ENCODE measurements around the gene FICD. TPM values are rescaled to one million over a fixed set of nuclear protein-coding genes. Genes with fewer than 3 reads are reported as not detected.

FICD gene
- total RNA-seq, 4 donors from 2014 or later = 5.6 to 7.2 (median 6.5) TPM

DNA sequence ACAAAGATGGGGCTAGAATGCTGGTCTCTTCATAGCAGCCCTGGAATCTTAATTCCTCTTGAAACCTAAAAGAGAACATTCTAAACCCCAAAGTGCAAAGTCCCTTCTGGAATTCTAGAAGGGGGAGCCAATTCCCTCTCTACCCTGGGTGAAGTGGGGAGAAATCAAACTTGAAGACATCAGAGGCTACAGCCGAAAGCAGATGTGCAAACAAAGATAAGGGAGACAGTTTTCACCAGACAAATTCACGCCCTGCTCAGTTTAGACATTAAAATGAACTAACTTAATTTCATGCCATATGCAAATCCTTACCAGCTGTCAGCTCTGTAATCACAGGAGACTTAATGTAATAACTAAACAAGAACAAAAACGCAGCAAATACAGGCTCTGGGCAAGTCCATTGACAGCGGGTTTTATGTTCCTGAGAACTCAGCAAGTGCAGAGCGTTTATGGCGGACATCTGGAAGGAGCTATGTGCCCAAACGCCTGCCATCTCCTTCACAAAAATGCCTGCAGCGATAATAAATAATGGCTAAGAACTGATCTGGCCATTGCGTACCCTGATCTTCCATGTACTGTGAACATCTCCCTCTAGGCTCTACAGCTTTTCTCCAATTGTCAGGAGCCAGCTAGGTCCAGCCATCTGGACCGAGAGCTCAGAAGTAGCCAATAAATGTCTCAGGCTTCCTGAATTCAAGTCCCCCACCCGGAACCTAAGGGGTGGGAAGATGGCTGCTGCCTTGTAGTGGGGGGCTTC lies 19.1 kb upstream of the FICD start:
- H3K4me3 ChIP-seq = no peak overlapping the region
- H3K27ac ChIP-seq (replicated peaks in 1 of 4) = no peak overlapping the region
- TF ChIP-seq EP300 (IDR thresholded peaks at IDR 0.05) (no peak), POLR2A (IDR thresholded peaks at IDR 0.05; ENCODE audit: low read depth) (no peak), POLR2AphosphoS5 (IDR thresholded peaks at IDR 0.05) (no peak)
- TF ChIP-seq, protein P1, sequence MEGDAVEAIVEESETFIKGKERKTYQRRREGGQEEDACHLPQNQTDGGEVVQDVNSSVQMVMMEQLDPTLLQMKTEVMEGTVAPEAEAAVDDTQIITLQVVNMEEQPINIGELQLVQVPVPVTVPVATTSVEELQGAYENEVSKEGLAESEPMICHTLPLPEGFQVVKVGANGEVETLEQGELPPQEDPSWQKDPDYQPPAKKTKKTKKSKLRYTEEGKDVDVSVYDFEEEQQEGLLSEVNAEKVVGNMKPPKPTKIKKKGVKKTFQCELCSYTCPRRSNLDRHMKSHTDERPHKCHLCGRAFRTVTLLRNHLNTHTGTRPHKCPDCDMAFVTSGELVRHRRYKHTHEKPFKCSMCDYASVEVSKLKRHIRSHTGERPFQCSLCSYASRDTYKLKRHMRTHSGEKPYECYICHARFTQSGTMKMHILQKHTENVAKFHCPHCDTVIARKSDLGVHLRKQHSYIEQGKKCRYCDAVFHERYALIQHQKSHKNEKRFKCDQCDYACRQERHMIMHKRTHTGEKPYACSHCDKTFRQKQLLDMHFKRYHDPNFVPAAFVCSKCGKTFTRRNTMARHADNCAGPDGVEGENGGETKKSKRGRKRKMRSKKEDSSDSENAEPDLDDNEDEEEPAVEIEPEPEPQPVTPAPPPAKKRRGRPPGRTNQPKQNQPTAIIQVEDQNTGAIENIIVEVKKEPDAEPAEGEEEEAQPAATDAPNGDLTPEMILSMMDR (IDR thresholded peaks at IDR 0.05) = no peak
- H3K9me3 ChIP-seq = no peaks in the 10 kb centered on the region
- H3K27me3 ChIP-seq = peaks cover 0 to 29% (median 0%) of the 10 kb centered on the region in 4 donors
- no peaks in the 10 kb centered on the region for H3K4me1 ChIP-seq
- no peak for DNase-seq (ENCODE audit: extremely low spot score)
- no peaks in the 10 kb centered on the region for H3K36me3 ChIP-seq
- intact Hi-C loops (cut with DNase I) = no loop called here
- WGBS = 87% methylated on average over 9 of the region's 11 CpGs

DNA sequence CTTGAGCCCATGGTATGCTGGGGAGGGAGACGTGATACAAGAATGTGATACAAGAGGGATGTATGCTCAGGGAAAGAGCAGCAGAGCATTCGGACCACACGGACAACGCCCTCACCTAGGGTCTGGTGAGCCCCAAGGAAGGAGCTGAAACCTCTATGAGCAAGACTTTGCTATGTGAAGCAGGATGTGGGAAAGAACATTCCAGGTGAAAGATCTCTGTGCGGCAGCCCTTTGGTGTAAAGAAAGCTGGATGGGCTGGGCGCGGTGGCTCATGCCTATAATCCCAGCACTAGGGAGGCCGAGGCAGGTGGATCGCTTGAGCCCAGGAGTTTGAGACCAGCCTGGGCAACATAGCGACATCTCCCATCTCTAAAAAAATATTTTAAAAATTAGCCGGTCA lies 16.9 kb upstream of the FICD start:
- H3K4me1 ChIP-seq = no peaks in the 10 kb centered on the region
- DNase-seq (ENCODE audit: extremely low spot score) = no peak
- TF ChIP-seq POLR2AphosphoS5 (IDR thresholded peaks at IDR 0.05) (no peak), POLR2A (IDR thresholded peaks at IDR 0.05; ENCODE audit: low read depth) (no peak), EP300 (IDR thresholded peaks at IDR 0.05) (no peak)
- TF ChIP-seq, protein P1 (IDR thresholded peaks at IDR 0.05) = no peak
- peaks cover 0 to 6% (median 3%) of the 10 kb centered on the region in 4 donors for H3K9me3 ChIP-seq
- no peak overlapping the region for H3K4me3 ChIP-seq
- 79% methylated on average over 11 of the region's 11 CpGs for WGBS
- peaks cover 0 to 39% (median 0%) of the 10 kb centered on the region in 4 donors for H3K27me3 ChIP-seq
- no peak overlapping the region for H3K27ac ChIP-seq (replicated peaks in 1 of 4)
- intact Hi-C loops (cut with DNase I) = no loop called here
- no peaks in the 10 kb centered on the region for H3K36me3 ChIP-seq

DNA sequence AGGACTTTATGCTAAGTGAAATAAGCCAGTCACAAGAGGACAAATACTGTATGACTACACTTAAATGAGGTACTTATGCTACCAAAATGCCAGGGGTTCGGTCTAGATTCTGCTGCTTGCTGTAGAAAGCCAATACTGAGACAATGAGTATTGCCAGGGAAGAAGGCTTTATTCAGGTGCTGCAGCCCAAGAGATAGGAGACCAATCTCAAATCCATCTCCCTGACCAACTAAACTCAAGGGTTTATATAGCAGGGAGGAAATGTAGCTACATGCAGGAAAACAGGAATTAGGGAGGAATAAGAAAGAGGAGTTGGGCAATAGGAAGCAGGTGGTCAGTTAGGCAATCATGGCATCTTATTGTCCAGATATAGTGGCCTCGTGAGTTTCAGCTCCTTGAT lies 12.2 kb upstream of the FICD start:
- Histone ChIP-seq H3K36me3 (no peaks in the 10 kb centered on the region), H3K4me1 (no peaks in the 10 kb centered on the region), H3K27ac (replicated peaks in 1 of 4) (no peak overlapping the region), H3K4me3 (no peak overlapping the region), H3K9me3 (peaks cover 0 to 11% (median 5%) of the 10 kb centered on the region in 4 donors), H3K27me3 (peaks cover 0 to 27% (median 0%) of the 10 kb centered on the region in 4 donors)
- intact Hi-C loops (cut with DNase I) = no loop called here
- TF ChIP-seq EP300 (IDR thresholded peaks at IDR 0.05) = no peak
- no peak for TF ChIP-seq POLR2A (IDR thresholded peaks at IDR 0.05; ENCODE audit: low read depth)
- no peak for TF ChIP-seq POLR2AphosphoS5 (IDR thresholded peaks at IDR 0.05)
- TF ChIP-seq, protein P1 (IDR thresholded peaks at IDR 0.05) = no peak
- 83% methylated on average over 2 of the region's 2 CpGs for WGBS
- no peak for DNase-seq (ENCODE audit: extremely low spot score)

DNA sequence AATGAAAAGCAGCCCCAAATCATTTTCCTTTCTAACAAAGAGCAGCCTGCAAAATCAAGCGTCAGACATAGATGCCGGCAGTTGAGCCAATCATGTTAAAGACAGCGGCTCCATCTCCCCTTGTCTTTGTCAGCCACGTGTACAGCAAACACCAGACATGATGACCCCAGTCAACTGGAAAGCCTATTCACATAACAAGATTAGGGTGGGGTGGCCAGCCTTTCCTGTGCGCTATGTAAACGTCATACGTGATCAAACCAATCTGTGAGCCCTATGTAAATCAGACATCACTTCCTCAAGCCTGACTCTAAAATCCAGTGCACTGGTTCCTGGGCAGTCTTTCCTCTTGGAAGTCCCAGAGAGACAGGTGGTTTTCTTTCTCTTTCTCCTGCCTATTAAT lies 9.9 kb upstream of the FICD start:
- intact Hi-C loops (cut with DNase I) = loop anchor here (5.0 kb wide), 1 partner anchor 588 kb away; no protein-coding TSS in a partner anchor
- peaks cover 0 to 16% (median 0%) of the 10 kb centered on the region in 4 donors for H3K27me3 ChIP-seq
- WGBS = 63% methylated on average over 7 of the region's 7 CpGs

More for the DNA sequence above, 9.9 kb upstream of the FICD start:
- Histone ChIP-seq H3K4me3 (no peak overlapping the region), H3K4me1 (no peaks in the 10 kb centered on the region), H3K27ac (replicated peaks in 1 of 4) (no peak overlapping the region), H3K9me3 (peaks cover 0 to 11% (median 5%) of the 10 kb centered on the region in 4 donors), H3K36me3 (no peaks in the 10 kb centered on the region)
- TF ChIP-seq POLR2AphosphoS5 (IDR thresholded peaks at IDR 0.05) (no peak), EP300 (IDR thresholded peaks at IDR 0.05) (no peak), POLR2A (IDR thresholded peaks at IDR 0.05; ENCODE audit: low read depth) (no peak)
- TF ChIP-seq, protein P1 (IDR thresholded peaks at IDR 0.05) = no peak
- no peak for DNase-seq (ENCODE audit: extremely low spot score)

Data from esophagus muscularis mucosa (tissue), 4 donors.